ENCODE data around the gene PFKFB3.

DNA sequence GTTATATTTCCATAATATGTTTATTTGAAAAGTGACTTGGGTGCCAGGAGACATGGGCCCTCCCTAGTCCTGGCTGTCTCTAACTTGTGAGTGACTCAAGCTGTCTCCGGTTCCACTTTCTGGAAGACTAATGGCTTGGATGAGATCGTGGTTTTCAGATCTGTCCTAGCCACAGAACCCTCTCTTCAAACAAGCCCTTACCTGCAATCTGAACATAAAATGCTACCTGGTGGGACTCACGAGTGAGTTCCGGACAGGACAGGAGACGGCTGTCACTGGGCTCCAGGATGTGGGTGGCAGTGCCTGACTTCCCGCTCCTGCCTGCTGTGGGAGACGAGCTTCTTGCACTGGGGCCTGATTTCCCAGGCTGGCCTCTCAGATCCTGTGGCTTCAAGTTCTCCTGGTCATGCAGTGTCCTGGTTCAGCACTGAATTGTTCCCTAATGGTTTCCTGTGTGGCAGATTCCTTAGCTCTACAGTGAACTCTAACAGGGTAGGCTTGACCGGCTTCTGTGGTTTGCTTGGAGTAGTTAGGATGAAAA is 26.0 kb upstream of the PFKFB3 start:
- TF ChIP-seq, protein P1, sequence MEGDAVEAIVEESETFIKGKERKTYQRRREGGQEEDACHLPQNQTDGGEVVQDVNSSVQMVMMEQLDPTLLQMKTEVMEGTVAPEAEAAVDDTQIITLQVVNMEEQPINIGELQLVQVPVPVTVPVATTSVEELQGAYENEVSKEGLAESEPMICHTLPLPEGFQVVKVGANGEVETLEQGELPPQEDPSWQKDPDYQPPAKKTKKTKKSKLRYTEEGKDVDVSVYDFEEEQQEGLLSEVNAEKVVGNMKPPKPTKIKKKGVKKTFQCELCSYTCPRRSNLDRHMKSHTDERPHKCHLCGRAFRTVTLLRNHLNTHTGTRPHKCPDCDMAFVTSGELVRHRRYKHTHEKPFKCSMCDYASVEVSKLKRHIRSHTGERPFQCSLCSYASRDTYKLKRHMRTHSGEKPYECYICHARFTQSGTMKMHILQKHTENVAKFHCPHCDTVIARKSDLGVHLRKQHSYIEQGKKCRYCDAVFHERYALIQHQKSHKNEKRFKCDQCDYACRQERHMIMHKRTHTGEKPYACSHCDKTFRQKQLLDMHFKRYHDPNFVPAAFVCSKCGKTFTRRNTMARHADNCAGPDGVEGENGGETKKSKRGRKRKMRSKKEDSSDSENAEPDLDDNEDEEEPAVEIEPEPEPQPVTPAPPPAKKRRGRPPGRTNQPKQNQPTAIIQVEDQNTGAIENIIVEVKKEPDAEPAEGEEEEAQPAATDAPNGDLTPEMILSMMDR (IDR thresholded peaks at IDR 0.05): no peak
- TF ChIP-seq POLR2A (IDR thresholded peaks at IDR 0.05): no peak
